ENCODE measurements around the gene TRPM8.

TRPM8 gene

GRCh38 chr2:233980955-233981561 lies 63.9 kb downstream of the TRPM8 start:
- Histone ChIP-seq H3K79me2 (ENCODE audit: insufficient read depth, low read length) (no peaks in the 10 kb centered on the region), H3K9me3 (ENCODE audit: low read length) (no peaks in the 10 kb centered on the region), H3K27ac (ENCODE audit: low read depth, low read length, poor library complexity, severe bottlenecking) (no peak overlapping the region), H3K27me3 (ENCODE audit: insufficient read depth, low read length) (peaks cover 4% of the 10 kb centered on the region; the same call in 1 of the 2 replicates), H4K20me1 (ENCODE audit: insufficient read depth, low read length) (no peaks in the 10 kb centered on the region), H3K9ac (ENCODE audit: low read length) (no peak overlapping the region), H3K36me3 (ENCODE audit: insufficient read depth, low read length) (no peaks in the 10 kb centered on the region), H2AFZ (ENCODE audit: low read length) (no peak overlapping the region), H3F3A (ENCODE audit: insufficient read depth, low read length) (no peaks in the 10 kb centered on the region), H3K4me2 (ENCODE audit: low read length) (no peak overlapping the region), H3K9me2 (ENCODE audit: low read depth, low read length) (no peaks in the 10 kb centered on the region), H3K4me3 (ENCODE audit: low read depth, low read length, poor library complexity, severe bottlenecking) (no peak overlapping the region), H3K4me1 (ENCODE audit: insufficient read depth, low read length, severe bottlenecking) (no peaks in the 10 kb centered on the region)
- TF ChIP-seq CTCF (IDR thresholded peaks at IDR 0.05; ENCODE audit: low read length) (no peak), EZH2 (IDR thresholded peaks at IDR 0.05; ENCODE audit: borderline replicate concordance, low read length) (no peak)

- TF ChIP-seq CTCF (IDR thresholded peaks at IDR 0.05; ENCODE audit: low read length), result no peak
- no peak for TF ChIP-seq EZH2 (IDR thresholded peaks at IDR 0.05; ENCODE audit: borderline replicate concordance, low read length)
- Histone ChIP-seq H3K27ac (ENCODE audit: low read depth, low read length, poor library complexity, severe bottlenecking) (no peak overlapping the region), H3K36me3 (ENCODE audit: insufficient read depth, low read length) (no peaks in the 10 kb centered on the region), H3K9me2 (ENCODE audit: low read depth, low read length) (no peaks in the 10 kb centered on the region), H4K20me1 (ENCODE audit: insufficient read depth, low read length) (no peaks in the 10 kb centered on the region), H3K9ac (ENCODE audit: low read length) (no peak overlapping the region), H3K27me3 (ENCODE audit: insufficient read depth, low read length) (peaks cover 4% of the 10 kb centered on the region; the same call in 1 of the 2 replicates), H3K4me2 (ENCODE audit: low read length) (no peak overlapping the region), H3F3A (ENCODE audit: insufficient read depth, low read length) (no peaks in the 10 kb centered on the region), H3K79me2 (ENCODE audit: insufficient read depth, low read length) (no peaks in the 10 kb centered on the region), H2AFZ (ENCODE audit: low read length) (no peak overlapping the region), H3K4me1 (ENCODE audit: insufficient read depth, low read length, severe bottlenecking) (no peaks in the 10 kb centered on the region), H3K9me3 (ENCODE audit: low read length) (no peaks in the 10 kb centered on the region), H3K4me3 (ENCODE audit: low read depth, low read length, poor library complexity, severe bottlenecking) (no peak overlapping the region)
These were observed 64.6 kb downstream of the TRPM8 start for GRCh38 chr2:233981574-233982420.

GRCh38 chr2:233982421-233983121 lies 65.4 kb downstream of the TRPM8 start:
- no peak overlapping the region for H3K4me3 ChIP-seq (ENCODE audit: low read depth, low read length, poor library complexity, severe bottlenecking)
- no peak overlapping the region for H3K9ac ChIP-seq (ENCODE audit: low read length)
- no peaks in the 10 kb centered on the region for H4K20me1 ChIP-seq (ENCODE audit: insufficient read depth, low read length)
- no peaks in the 10 kb centered on the region for H3K9me2 ChIP-seq (ENCODE audit: low read depth, low read length)
- TF ChIP-seq CTCF (IDR thresholded peaks at IDR 0.05; ENCODE audit: low read length) (no peak), EZH2 (IDR thresholded peaks at IDR 0.05; ENCODE audit: borderline replicate concordance, low read length) (no peak)
- H3K9me3 ChIP-seq (ENCODE audit: low read length), result no peaks in the 10 kb centered on the region
- no peaks in the 10 kb centered on the region for H3K4me1 ChIP-seq (ENCODE audit: insufficient read depth, low read length, severe bottlenecking)
- H3K4me2 ChIP-seq (ENCODE audit: low read length), result no peak overlapping the region
- no peak overlapping the region for H3K27ac ChIP-seq (ENCODE audit: low read depth, low read length, poor library complexity, severe bottlenecking)
- H2AFZ ChIP-seq (ENCODE audit: low read length), result no peak overlapping the region
- H3K36me3 ChIP-seq (ENCODE audit: insufficient read depth, low read length), result no peaks in the 10 kb centered on the region
- H3K27me3 ChIP-seq (ENCODE audit: insufficient read depth, low read length), result peaks cover 4% of the 10 kb centered on the region; the same call in 1 of the 2 replicates
- H3F3A ChIP-seq (ENCODE audit: insufficient read depth, low read length), result no peaks in the 10 kb centered on the region
- H3K79me2 ChIP-seq (ENCODE audit: insufficient read depth, low read length), result no peaks in the 10 kb centered on the region
